Hindlimb muscle (tissue), 1 donor: ENCODE results near the gene ADORA2A. TPM values are rescaled to one million over a fixed set of nuclear protein-coding genes. Genes with fewer than 3 reads are reported as not detected.

ENCODE experiments used
- DNase-seq: peaks from one replicate; pipeline ENCODE4 v3.0.0-alpha.2; 2013
- polyA plus RNA-seq: library from polyadenylated mRNA; unstranded; fragments of 120-200 nt; gene quantifications from one replicate; pipeline ENCODE4 v1.2.1, GENCODE V29; 2013; ENCODE audit not compliant: insufficient read length

The ADORA2A gene
- polyA plus RNA-seq, 1 donor: 11.2 TPM

GRCh38 chr22:24404561-24405275, 22.7 kb upstream of the ADORA2A start:
- DNase-seq: no peak

- DNase-seq: no peak
These were observed 21.6 kb upstream of the ADORA2A start for GRCh38 chr22:24405631-24406321.

- DNase-seq: no peak
These were observed 20.8 kb upstream of the ADORA2A start for GRCh38 chr22:24406322-24407277.

- DNase-seq: no peak
These were observed 20.1 kb upstream of the ADORA2A start for GRCh38 chr22:24407278-24407665.

- DNase-seq: no peak
These were observed 19.5 kb upstream of the ADORA2A start for GRCh38 chr22:24407884-24408283.

GRCh38 chr22:24408630-24409029, 18.8 kb upstream of the ADORA2A start:
- DNase-seq: no peak

- no peak for DNase-seq
These were observed 17.7 kb upstream of the ADORA2A start for GRCh38 chr22:24409707-24410106.

- no peak for DNase-seq
These were observed 17.1 kb upstream of the ADORA2A start for GRCh38 chr22:24410110-24410856.

- no peak for DNase-seq
These were observed 16.0 kb upstream of the ADORA2A start for GRCh38 chr22:24411256-24412004.

- no peak for DNase-seq
These were observed 15.1 kb upstream of the ADORA2A start for GRCh38 chr22:24412274-24412673.

- no peak for DNase-seq
These were observed 14.1 kb upstream of the ADORA2A start for GRCh38 chr22:24413271-24413670.

GRCh38 chr22:24413736-24414385, 13.5 kb upstream of the ADORA2A start:
- no peak for DNase-seq

GRCh38 chr22:24414523-24414922, 12.9 kb upstream of the ADORA2A start:
- no peak for DNase-seq

- no peak for DNase-seq
These were observed 12.1 kb upstream of the ADORA2A start for GRCh38 chr22:24414984-24415945.

GRCh38 chr22:24416095-24416494, 11.3 kb upstream of the ADORA2A start:
- DNase-seq: no peak

GRCh38 chr22:24416611-24417010, 10.8 kb upstream of the ADORA2A start:
- no peak for DNase-seq

GRCh38 chr22:24417200-24417599, 10.2 kb upstream of the ADORA2A start:
- no peak for DNase-seq

GRCh38 chr22:24417901-24418641, 9.3 kb upstream of the ADORA2A start:
- no peak for DNase-seq
